SK-N-SH treated with all-trans-retinoic acid at 6 μM for 48 hours (cell line): ENCODE results near the gene USP5.

Source experiments
- PATZ1 ChIP-seq: fragments of 250-450 bp; sonication (Bioruptor Pico); IDR thresholded peaks from 2 replicates; pipeline ENCODE4 v1.8.0; 2020; ENCODE audit warnings: mild to moderate bottlenecking, moderate library complexity, borderline replicate concordance
- PPARA ChIP-seq: fragments of 250-450 bp; sonication (Bioruptor Pico); IDR thresholded peaks from 2 replicates; pipeline ENCODE4 v1.5.0; 2020; ENCODE audit warnings: mild to moderate bottlenecking, borderline replicate concordance
- RARB ChIP-seq: fragments of 250-450 bp; sonication (Bioruptor Pico); IDR thresholded peaks from 2 replicates; pipeline ENCODE4 v1.8.0; 2021; ENCODE audit warnings: mild to moderate bottlenecking, moderate library complexity
- SNAI2 ChIP-seq: fragments of 250-450 bp; sonication (Bioruptor Pico); IDR thresholded peaks from 2 replicates; pipeline ENCODE4 v1.5.0; 2020; ENCODE audit warnings: mild to moderate bottlenecking, moderate library complexity
- ZFP3 ChIP-seq: fragments of 250-450 bp; sonication (Bioruptor Pico); IDR thresholded peaks from 2 replicates; pipeline ENCODE4 v1.5.0; 2020; ENCODE audit warnings: mild to moderate bottlenecking, moderate library complexity
- ZNF565 ChIP-seq: fragments of 450-650 bp; formaldehyde crosslinking; conservative IDR thresholded peaks from 2 replicates; pipeline ENCODE4 v1.5.0; 2020; ENCODE audit warnings: low read depth, mild to moderate bottlenecking, moderate library complexity

DNA sequence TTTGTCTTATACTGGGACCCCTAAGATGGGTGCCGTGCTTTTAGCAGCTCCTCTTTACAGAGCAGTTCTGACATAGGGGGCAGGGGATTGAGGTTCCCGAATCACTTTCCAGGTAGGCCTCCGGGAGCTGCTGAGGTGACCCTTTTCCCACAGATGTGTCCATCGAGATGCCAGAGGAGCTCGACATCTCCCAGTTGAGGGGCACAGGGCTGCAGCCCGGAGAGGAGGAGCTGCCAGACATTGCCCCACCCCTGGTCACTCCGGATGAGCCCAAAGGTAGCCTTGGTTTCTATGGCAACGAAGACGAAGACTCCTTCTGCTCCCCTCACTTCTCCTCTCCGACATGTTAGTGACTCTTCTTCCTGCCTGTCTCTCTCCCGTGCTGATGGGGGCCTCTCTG is 11.1 kb downstream of the USP5 start:
- TF ChIP-seq RARB (CRISPR knock-in tag) (no peak), ZNF565 (CRISPR knock-in tag) (no peak), PATZ1 (CRISPR knock-in tag) (no peak), PPARA (CRISPR knock-in tag) (no peak), ZFP3 (CRISPR knock-in tag) (no peak), SNAI2 (CRISPR knock-in tag) (no peak)
